HG02943 (cell line): ENCODE results near the gene UBE2L5.
"Not testable (repeated sequence)": the region's sequence is repeated elsewhere in the genome, so short reads cannot be mapped to it uniquely, and the experiment has no call there.

ENCODE experiments used
- ATAC-seq: cut with Tn5 transposase; IDR thresholded peaks from one replicate; pipeline ENCODE4 v1.9.1; 2021; ENCODE audit warnings: mild to moderate bottlenecking, low read depth, moderate library complexity; ENCODE audit not compliant: unreplicated experiment

The UBE2L5 gene

GRCh38 chr13:30435911-30436451 is 13.7 kb downstream of the UBE2L5 start:
- no peak for ATAC-seq

DNA sequence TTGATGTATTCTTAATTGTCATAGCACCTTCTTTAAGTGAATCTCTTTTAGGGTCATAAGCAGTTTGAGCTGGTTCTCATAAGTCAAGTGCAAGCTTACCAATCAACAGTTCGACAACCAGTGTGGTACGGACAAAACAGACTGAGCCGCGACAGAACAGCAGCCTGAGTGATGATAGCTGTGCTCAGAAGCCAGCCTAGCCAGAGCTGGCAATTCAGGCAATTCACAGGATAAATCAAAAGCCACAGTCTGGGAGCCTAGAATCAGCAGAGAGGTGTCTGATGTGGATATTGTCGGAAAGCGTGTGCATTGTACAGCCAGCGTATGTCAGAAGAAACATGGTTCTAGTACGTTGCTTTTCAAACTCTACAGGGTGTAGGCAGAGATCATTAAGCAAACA is 14.9 kb downstream of the UBE2L5 start:
- ATAC-seq, result no peak

GRCh38 chr13:30438286-30438685 is 16.0 kb downstream of the UBE2L5 start:
- ATAC-seq, result no peak

DNA sequence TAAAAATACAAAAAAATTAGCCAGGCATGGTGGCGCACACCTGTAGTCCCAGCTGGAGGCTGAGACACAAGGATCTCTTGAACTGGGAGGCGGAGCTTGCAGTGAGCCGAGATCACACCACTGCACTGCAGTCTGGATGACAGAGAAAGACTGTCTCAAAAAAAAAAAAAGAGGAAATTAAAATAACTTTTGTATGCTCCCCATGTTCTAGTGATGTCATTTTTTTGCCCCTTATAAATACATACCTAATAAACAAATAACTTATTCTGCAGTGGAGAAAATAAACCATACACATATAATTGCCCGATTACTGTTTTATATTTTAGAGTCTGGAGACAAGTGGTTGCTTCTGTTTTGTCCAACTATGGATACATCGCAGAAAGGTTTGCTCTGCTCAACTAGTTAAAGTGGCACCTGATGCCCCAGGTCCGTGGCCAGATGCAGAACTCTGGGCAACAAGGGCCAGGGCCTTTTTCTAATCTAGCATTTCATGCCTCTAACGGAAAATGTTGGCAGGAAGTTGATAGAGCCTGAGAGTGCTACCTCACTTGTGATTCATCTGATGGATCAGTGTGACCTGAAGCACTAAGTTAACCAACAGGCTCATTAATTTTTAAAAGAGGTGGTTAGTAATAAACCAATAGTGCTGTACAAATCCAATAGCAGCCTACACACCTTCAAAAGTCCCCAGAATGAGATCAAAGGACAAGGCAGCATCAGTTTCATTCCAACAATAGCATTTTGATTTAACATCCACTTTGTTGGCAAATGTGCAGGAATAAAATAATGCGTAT is 18.8 kb downstream of the UBE2L5 start:
- no peak for ATAC-seq

DNA sequence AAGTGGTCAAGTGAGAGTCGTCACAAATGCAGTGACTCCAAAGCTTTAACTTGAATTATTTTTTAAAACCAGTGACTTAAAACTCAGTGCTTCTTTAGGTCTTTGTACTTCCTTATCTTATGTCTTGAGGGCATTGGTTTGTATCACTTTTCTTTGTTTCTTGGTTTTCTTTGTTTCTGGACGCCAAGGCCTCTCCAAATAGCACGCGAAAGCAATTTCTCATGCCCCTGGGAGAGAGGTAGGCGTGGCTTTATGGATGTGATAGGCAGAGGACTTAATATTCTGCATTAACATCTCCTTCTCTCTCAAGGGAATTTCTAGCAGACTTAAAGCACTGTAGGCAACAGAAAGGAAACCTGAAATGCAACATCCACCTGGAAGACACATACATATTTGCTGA is 20.6 kb downstream of the UBE2L5 start:
- ATAC-seq, result no peak

DNA sequence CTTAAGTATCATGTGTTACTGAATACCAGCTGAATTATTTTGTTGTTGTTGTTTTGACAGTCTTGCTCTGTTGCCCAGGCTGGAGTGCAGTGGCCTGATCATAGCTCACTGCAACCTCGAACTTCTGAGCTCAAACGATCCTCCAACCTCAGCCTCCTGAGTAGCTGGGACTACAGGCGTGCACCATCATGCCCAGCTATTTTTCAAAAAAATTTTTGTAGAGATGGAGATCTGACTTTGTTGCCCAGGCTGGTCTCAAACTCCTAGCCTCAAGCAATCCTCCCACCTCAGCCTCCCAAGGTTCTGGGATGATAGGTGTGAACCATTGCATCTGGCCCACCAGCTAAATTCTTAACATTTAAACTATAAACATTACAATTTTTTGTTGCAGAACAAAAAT is 21.2 kb downstream of the UBE2L5 start:
- not testable (repeated sequence) for ATAC-seq

DNA sequence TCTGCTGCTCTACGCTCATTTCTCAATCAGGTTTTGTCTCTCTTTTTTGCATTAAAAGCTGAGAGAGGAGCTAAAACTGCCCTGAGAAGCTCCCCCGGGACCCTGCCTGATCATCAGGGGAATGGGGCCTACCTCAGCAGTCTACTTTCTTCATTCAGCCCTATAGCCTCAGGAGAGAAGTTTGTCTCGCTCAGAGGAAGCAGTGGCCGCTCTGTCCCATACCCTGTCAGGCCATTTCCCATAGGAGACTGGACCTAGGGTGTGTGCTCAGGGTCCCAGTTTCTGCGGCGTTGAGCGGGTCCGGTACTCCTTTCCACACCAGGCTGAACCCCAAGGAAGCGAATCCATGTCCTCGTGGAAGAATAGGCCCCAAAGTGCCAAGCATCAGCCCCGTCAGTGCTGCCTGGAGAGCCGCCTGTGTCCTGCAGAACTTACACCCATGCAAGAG is 21.7 kb downstream of the UBE2L5 start:
- ATAC-seq, result no peak

DNA sequence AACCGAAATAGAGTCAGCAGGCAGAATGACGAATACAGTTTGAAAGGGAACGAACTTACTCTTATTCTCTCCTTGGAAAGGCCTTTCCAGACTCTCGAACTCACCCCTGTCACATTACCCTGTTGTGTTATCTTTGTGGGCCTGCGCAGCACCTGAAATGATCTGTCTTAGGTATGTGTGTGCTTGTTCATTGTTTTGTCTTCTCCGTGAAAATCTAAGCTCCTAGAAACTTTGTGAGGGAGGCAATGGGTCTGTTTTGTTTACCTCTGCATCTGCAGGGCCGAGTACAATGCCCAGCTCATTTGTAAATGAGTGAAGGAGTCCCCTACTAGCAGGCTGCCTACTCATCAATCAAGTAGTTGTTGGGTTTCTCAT is 23.8 kb downstream of the UBE2L5 start:
- no peak for ATAC-seq

- no peak for ATAC-seq
These were observed 26.1 kb downstream of the UBE2L5 start for GRCh38 chr13:30448441-30448840.

- ATAC-seq, result no peak
These were observed 27.8 kb downstream of the UBE2L5 start for GRCh38 chr13:30450066-30450465.

- not testable (repeated sequence) for ATAC-seq
These were observed 29.2 kb downstream of the UBE2L5 start for GRCh38 chr13:30451476-30451875.

GRCh38 chr13:30453727-30454126 is 31.4 kb downstream of the UBE2L5 start:
- no peak for ATAC-seq

DNA sequence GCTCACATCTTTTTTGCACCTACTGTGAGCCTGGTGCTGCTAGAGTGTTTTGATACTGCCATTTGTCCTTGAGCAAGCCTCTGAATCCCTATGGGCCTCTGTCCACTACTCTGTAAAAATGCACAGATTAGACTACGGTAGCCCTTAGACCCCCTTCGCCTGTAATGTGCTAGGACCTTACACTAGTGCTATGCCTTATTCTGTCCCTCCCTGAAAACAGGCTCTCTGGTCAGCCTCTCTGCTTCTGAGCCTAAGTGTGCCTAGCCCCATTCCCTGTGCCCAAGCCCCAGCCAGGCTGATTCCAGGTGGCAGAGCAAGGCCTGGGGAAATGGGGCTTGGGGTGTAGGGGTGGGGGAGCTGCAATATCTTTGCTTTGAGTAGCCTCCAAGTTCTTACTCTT is 32.7 kb downstream of the UBE2L5 start:
- no peak for ATAC-seq

- ATAC-seq, result no peak
These were observed 34.0 kb downstream of the UBE2L5 start for GRCh38 chr13:30456290-30456689.

- ATAC-seq, result no peak
These were observed 35.1 kb downstream of the UBE2L5 start for GRCh38 chr13:30457306-30457891.

- ATAC-seq, result not testable (repeated sequence)
These were observed 39.2 kb downstream of the UBE2L5 start for GRCh38 chr13:30461279-30462066.

DNA sequence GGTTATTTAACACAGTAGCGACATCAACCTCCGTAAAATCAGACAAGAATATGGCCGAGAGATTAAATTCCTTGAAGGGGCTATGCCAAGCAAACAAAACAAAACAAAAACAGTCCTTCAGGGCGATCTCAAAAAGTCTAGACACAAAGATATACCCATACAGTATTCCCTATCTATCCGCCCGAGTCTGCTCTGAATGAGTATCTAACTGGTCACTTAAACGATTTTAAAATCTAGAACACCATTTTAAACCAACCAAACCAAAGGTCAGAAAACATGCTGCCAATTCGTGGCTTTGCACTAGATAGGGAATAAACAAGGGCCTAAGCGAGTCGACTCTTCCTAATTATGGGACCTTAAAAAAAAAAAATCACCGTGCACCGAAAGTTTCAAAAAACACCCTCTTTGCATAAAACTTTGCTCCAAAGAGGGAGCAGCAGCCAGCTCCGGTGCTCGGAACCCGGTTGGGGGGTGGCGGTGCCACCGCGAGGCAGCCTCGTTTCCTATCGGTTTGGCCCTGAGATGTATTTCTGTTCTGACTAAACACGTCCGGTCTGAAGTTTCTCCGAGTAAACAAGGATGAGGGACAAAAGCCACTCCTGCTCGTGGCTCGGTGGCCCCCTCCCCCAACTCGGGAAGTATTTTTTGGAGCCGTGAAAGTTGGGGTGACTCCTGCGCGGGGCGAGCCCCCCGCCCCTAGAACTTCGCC is 41.6 kb downstream of the UBE2L5 start:
- ATAC-seq, result peak; percentile 28

GRCh38 chr13:30464496-30465342 is 42.4 kb downstream of the UBE2L5 start:
- ATAC-seq, result peak; percentile 30

DNA sequence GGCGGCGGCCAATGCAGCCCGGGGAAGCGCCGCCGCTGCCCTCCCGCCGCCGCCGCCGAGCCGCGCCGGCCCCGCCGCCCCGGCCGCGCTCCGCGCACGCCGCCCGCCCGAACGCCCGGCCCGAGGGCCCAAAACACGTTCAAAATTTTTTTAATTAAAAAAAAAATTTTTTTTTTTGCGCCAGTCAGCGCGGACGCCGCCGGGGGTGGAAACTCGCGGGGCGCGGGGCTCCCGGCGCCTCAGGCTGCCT is 43.0 kb downstream of the UBE2L5 start:
- ATAC-seq, result no peak
